ENCODE data around the gene CCDC141.

CCDC141 gene

GRCh38 chr2:178954049-178954448 is 95.9 kb downstream of the CCDC141 start:
- DNase-seq = no peak

DNA sequence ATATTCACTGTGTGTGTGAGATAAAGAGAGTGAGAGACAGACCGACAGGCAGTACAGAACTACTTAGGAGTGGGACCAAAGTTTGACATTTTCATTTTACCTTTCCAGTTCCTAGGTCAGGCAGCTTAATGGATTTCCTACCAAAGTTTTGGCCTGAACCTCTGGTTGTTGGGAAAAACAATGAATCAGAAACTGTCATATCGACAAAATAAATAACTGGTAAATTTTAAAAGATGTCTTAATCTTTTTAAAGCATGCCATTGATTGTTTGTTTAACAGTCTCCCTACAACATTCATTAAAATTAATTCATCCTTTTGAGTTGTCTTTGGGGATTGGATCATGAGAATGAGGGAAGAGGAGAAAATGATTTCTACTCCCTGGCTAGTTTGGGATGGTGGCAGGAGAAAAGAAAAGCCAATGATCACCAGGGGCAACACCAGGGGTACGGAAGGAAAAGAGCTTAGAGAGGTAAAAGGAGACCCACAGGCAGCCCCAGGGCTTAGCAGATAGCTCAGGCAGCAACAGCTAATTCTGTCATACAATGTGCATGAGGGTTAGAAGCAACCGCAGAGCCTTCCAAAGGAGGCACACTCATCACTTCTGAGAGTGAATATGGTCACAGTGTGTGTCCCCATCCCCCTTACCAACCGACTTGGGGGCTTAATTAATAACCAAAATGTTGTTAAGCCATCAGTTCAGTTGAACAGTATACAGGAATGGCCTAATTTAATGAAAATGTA is 98.5 kb downstream of the CCDC141 start:
- DNase-seq = no peak

- DNase-seq = no peak
Observed at GRCh38 chr2:178949584-178949983, 100.4 kb downstream of the CCDC141 start.

GRCh38 chr2:178949151-178949550 is 100.8 kb downstream of the CCDC141 start:
- no peak for DNase-seq

GRCh38 chr2:178947006-178947405 is 102.9 kb downstream of the CCDC141 start:
- DNase-seq = no peak

DNA sequence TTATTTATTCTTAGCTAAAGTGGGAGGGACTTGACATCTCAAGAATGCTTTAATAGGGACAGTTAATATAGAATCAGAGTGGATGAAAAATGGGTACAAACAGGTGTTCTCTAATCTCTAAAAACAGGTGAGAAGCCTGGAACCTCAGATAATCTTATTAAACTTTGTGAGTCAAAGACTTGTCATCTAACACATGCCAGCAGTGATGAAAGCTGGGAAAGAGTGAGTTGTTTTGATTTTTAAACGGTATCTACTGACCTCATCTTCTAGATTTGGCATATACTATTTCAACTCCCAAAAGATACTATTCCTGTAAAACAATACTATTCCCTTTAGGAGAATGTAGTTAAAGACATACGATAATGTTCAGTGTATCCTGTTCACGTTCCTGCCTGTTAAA is 103.4 kb downstream of the CCDC141 start:
- no peak for DNase-seq

DNA sequence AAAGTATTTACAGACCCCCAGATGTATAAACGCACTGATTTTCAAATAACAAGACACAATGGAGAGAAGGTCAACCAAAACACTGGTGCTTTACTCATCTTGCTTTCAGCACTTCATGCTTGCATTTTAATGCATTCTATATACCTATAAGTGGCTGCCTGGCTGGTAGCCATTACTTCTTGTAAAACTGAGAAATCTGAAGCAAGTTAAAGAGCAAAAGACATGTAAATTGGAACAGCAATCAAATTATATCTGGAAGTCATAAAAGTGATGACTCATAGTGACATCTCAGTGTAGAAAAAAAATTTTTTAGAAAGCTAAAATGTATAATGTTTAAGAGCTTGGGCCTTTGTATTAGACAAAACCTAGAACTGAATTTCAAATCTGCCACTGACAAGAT is 106.2 kb downstream of the CCDC141 start:
- no peak for DNase-seq

GRCh38 chr2:178934571-178934970 is 115.4 kb downstream of the CCDC141 start:
- DNase-seq = no peak

GRCh38 chr2:178933493-178933892 is 116.4 kb downstream of the CCDC141 start:
- no peak for DNase-seq

DNA sequence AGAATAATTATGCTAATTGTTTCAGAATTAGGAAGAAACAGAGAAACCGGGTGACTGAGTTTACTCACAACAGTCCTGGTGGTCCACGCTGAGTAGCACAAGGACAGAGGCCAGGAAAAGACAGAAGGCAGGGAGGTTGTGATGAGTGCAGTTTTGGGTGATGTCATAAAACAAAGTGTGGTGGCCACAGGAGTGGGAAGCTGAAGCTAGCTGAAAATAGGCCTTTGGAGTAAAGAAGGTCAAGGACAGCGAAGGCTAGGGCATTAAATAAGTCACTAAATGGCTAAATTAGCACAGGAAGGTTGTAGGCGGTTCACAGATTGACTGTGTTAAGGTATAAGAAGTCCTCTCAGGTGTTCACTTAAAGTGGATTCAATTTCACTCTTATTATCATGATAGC is 121.9 kb downstream of the CCDC141 start:
- DNase-seq = no peak

DNA sequence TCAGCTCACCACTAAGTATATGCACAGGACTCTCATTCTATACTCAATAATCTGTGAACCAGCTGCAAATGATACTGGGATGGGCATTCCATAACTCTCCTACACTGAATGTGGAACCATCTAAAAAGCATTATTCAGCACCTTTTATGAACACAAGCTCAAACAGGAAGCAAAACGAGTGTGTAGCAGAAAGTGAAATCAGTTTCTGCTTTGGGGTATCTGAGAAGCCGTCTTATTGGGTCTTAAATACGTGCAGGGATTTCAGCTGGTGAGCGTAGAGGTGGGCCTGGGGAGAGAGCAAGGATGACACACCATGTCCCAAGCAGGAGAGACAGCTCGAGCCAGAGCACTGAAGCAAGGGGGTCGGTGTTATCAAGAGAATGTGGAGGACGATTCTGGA is 122.8 kb downstream of the CCDC141 start:
- no peak for DNase-seq

DNA sequence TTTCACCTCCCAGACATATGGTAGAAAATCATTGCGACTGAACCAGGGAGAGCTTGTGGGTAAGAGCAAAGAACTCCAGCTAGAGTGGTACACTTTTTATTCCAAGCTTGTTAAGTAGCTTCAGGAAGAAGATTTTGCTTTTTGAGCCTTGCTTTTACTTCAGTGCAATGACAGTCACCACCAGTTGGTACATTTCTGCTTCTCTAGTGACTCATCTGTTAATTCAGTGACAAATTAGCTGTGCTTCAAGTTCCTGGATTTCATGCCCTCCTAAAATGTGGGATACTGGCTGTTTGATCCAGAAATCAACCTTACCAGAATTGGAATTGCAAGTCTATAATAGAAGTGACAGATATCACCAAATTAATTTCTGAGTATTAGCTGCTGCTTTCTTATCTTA is 125.1 kb downstream of the CCDC141 start:
- no peak for DNase-seq

DNA sequence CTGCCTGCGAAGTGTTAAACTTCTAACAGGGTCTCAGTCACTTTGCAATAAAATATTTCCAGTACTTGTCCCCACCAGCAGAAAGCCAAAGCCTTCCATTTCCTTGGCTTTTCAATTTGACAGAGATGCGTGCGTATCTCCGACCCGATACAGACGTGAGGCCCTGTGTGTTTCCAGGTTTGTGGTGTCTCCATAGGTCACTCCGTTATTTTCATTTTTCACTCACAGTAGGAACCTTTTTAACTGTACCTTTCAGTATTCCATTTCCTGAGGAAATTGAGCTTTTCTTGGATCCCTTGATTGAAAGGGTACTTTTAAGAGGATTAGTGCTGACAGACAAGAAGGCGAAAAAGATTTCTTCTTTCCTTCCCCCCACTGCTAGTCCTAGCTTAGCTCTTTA is 126.4 kb downstream of the CCDC141 start:
- no peak for DNase-seq

DNA sequence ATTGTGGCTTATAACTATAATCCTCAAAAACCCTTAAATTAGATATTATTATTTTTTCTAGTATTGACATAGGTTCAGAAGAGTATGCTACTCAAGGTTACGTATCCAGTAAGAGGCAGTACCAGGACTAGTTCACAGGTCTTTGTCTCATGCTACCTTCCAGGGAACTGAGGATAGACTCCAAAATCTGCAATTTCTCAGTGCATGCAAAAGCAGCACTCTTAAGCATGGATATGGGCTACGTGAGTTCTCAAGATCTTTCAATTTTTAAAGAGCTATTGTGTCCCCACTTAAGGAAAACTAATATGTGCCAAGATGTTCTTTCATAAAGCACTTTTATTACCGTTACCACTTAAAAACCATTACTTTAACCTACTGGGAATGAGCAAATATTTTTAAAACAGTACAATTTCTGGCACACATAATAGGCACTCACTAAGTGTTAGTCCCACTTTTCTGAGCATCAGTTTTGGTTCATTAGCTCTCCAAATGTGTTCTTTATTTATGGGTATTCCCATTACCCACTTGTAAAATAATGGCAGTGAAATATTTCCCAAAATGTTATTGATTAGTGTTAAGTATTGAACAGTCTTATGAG is 128.9 kb downstream of the CCDC141 start:
- no peak for DNase-seq

GRCh38 chr2:178917555-178917954 is 132.4 kb downstream of the CCDC141 start:
- DNase-seq = no peak

GRCh38 chr2:178915423-178916173 is 134.3 kb downstream of the CCDC141 start:
- no peak for DNase-seq

DNA sequence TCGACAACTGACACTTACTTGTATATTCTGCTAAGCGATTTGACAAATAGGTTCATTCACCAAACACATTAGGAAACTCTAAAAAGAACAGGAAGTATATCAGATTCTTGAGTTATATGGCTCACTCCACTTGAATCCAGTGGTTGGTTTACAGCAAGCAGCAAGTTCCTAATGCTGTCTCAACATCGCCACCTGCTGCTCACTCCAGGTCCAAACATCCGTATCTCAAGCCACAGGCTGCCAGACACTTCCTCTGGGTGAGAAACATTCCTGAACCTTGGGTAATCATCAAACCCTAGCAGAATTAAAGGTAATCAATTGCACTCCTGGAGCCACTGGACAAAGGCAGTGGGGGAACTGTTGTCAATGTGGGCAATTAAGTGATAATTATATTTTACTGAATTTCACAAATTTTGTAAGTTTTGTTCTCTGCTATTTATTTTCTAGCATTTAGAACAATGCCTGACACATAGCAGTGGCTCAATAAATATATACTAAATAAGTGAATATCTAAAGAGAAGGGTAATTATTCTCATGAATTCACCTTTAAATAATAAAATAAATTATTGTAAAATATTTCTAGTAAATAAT is 135.6 kb downstream of the CCDC141 start:
- DNase-seq = peak; percentile 80

DNA sequence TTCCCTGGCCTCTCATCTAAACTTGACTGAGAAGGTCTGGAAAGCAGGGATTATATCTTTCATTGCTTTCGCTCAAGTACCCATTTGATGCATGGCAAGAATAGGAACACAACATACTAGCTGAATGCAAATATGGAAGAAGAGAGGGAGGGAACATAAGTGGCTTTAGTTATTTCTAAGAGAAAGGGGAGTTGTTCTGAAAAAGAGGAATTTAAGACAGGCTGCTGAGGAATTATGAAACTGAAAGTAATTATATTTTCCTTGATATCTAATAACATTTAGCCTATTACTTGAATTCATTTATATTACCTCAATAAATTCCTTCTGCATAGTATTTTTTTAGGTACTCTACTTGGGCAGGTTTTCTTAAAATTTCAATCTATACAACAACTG is 136.9 kb downstream of the CCDC141 start:
- DNase-seq = no peak

DNA sequence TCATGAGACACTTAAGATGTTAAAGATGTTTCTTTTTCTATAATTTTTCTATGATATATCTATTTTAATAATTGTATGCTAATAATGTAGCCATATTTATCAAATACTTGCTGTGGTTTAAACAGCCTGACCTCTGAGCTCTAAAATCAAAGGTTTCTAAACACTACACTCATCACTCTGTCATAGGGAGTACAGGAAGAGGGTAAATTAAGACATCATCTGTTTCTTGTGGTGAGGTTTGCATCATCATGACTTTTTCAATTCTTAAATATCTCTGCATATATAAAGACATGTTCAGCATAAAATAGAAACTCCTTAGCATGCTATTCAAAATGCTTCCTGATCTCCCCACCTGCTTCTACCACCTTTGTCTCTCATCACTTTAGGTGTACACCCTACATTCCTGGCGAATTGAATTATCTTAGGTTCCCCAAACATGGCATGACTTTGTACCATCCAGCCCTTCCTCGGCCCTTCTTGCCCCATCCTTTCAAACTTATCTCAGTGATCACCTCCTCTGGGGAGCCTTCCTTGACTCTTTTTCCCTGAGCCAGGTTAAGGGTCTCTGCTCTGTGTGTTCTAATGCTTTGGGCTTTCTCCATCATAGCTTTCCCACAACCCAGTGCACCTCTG is 137.4 kb downstream of the CCDC141 start:
- no peak for DNase-seq

- DNase-seq = no peak
Observed at GRCh38 chr2:178911039-178911438, 138.9 kb downstream of the CCDC141 start.

GRCh38 chr2:178910005-178910404 is 139.9 kb downstream of the CCDC141 start:
- no peak for DNase-seq

GRCh38 chr2:178909507-178909906 is 140.4 kb downstream of the CCDC141 start:
- no peak for DNase-seq

DNA sequence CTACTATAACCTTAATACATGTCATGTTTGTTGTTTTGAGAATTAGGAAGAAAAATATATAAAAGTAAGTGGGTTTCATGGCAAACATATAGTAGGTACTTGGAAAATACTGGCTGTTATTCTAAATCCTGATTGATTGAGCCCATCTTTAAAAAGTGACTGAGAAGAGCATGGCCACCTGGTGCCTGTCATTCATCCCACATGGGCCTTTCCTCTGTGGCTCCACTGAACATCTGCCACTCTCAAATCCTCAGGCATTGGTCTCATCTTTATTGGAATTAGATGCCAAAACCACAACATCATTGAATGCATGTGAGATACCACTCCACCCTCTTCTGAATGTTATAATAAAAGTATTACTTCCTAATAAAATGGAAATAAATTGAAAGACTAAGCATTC is 141.1 kb downstream of the CCDC141 start:
- DNase-seq = no peak

All from left hindlimb (tissue), 1 donor.